Osteoblast (primary cell): ENCODE results near the gene OVCA2. TPM values are rescaled to one million over a fixed set of nuclear protein-coding genes. Genes with fewer than 3 reads are reported as not detected.

ENCODE experiments used
- DNase-seq: peaks from one replicate; pipeline ENCODE4 v3.0.0; 2011; ENCODE audit warnings: low spot score, mixed read lengths; ENCODE audit not compliant: insufficient read length; ENCODE audit errors: missing footprints
- H2AFZ ChIP-seq: 2 replicates; pipeline ENCODE4 v1.6.0; 2011; ENCODE audit warnings: mild to moderate bottlenecking, low read length
- H3K27ac ChIP-seq: 2 replicates; pipeline ENCODE4 v1.5.1; 2011; ENCODE audit warnings: mild to moderate bottlenecking, low read depth, low read length, moderate library complexity
- H3K27me3 ChIP-seq: 2 replicates; pipeline ENCODE4 v1.6.0; 2012; ENCODE audit warnings: mild to moderate bottlenecking, control low read depth, inconsistent platforms, low read length, moderate library complexity; ENCODE audit not compliant: insufficient read depth
- H3K36me3 ChIP-seq: 2 replicates; pipeline ENCODE4 v1.5.1; 2011; ENCODE audit warnings: mild to moderate bottlenecking, low read length, control low read depth, moderate library complexity; ENCODE audit not compliant: insufficient read depth
- H3K4me1 ChIP-seq: 2 replicates; pipeline ENCODE4 v1.5.1; 2011; ENCODE audit warnings: mild to moderate bottlenecking, low read length, control low read depth, moderate library complexity; ENCODE audit not compliant: insufficient read depth
- H3K4me2 ChIP-seq: 2 replicates; pipeline ENCODE4 v1.6.0; 2011; ENCODE audit warnings: mild to moderate bottlenecking, low read length; ENCODE audit not compliant: insufficient read depth
- H3K4me3 ChIP-seq: fragments of 200-600 bp; sonication (generic); 3 replicates; pipeline ENCODE4 v1.5.1; 2012; ENCODE audit warnings: mild to moderate bottlenecking, low read length, inconsistent platforms; ENCODE audit not compliant: insufficient read depth
- H3K79me2 ChIP-seq: 2 replicates; pipeline ENCODE4 v1.6.0; 2012; ENCODE audit warnings: mild to moderate bottlenecking, low read length, control low read depth, inconsistent platforms; ENCODE audit not compliant: insufficient read depth
- H3K9me3 ChIP-seq: 2 replicates; pipeline ENCODE4 v1.5.1; 2011; ENCODE audit warnings: low read depth, low read length, control low read depth
- H4K20me1 ChIP-seq: 2 replicates; pipeline ENCODE4 v1.6.0; 2012; ENCODE audit warnings: mild to moderate bottlenecking, low read length, control low read depth; ENCODE audit not compliant: insufficient read depth
- total RNA-seq: library from RNA; depleted of rRNA; stranded (reverse); fragments of >200 nt; gene quantifications from 2 replicates; pipeline ENCODE4 v1.2.3, GENCODE V29; 2012
- TF ChIP-seq, protein P1 (sequence below): IDR thresholded peaks from 2 replicates; pipeline ENCODE4 v1.5.1; 2011; ENCODE audit warnings: mild to moderate bottlenecking, low read depth, low read length, moderate library complexity; ENCODE audit errors: extremely low read depth

OVCA2 gene
- total RNA-seq, 1 donor: 59.0 TPM

GRCh38 chr17:2076087-2076984 is 34.5 kb downstream of the OVCA2 start:
- H3K27ac ChIP-seq: peak overlapping the region; percentile 23
- no peaks in the 10 kb centered on the region for H3K79me2 ChIP-seq
- H3K9me3 ChIP-seq: no peaks in the 10 kb centered on the region
- peaks cover 16% of the 10 kb centered on the region for H3K4me1 ChIP-seq
- no peaks in the 10 kb centered on the region for H3K27me3 ChIP-seq
- H2AFZ ChIP-seq: no peak overlapping the region
- DNase-seq: peak; percentile 66
- H3K4me2 ChIP-seq: no peak overlapping the region
- H3K4me3 ChIP-seq: no peak overlapping the region
- H3K36me3 ChIP-seq: peaks cover 51% of the 10 kb centered on the region
- H4K20me1 ChIP-seq: no peaks in the 10 kb centered on the region
- TF ChIP-seq, protein P1, sequence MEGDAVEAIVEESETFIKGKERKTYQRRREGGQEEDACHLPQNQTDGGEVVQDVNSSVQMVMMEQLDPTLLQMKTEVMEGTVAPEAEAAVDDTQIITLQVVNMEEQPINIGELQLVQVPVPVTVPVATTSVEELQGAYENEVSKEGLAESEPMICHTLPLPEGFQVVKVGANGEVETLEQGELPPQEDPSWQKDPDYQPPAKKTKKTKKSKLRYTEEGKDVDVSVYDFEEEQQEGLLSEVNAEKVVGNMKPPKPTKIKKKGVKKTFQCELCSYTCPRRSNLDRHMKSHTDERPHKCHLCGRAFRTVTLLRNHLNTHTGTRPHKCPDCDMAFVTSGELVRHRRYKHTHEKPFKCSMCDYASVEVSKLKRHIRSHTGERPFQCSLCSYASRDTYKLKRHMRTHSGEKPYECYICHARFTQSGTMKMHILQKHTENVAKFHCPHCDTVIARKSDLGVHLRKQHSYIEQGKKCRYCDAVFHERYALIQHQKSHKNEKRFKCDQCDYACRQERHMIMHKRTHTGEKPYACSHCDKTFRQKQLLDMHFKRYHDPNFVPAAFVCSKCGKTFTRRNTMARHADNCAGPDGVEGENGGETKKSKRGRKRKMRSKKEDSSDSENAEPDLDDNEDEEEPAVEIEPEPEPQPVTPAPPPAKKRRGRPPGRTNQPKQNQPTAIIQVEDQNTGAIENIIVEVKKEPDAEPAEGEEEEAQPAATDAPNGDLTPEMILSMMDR: no peak

DNA sequence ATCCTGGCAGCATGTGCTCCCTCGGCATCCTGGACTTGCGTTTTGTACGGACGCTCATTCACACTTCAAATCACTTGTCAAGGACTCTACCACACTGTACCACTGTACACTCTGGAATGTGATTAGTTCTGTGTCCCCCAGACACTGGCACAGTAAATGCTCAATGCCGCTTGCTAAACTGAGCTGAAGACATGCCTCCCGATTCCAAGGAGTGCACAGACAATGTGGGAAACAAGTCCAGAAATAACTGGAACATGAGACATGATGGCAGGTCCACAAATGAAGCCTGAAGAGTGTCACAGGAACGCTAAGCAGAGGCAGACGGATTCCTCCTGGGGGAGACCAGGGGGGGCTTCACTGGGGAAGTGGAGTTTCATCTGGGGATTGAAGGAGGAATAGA is 35.2 kb downstream of the OVCA2 start:
- peaks cover 16% of the 10 kb centered on the region for H3K4me1 ChIP-seq
- DNase-seq: no peak
- H3K36me3 ChIP-seq: peaks cover 56% of the 10 kb centered on the region
- TF ChIP-seq, protein P1: no peak
- H4K20me1 ChIP-seq: no peaks in the 10 kb centered on the region
- H3K27ac ChIP-seq: no peak overlapping the region
- no peak overlapping the region for H3K4me2 ChIP-seq
- no peaks in the 10 kb centered on the region for H3K79me2 ChIP-seq
- no peaks in the 10 kb centered on the region for H3K27me3 ChIP-seq
- no peaks in the 10 kb centered on the region for H3K9me3 ChIP-seq
- no peak overlapping the region for H3K4me3 ChIP-seq
- H2AFZ ChIP-seq: no peak overlapping the region

- Histone ChIP-seq H3K4me3 (no peak overlapping the region), H3K4me1 (peaks cover 34% of the 10 kb centered on the region), H3K27ac (peak overlapping the region; percentile 84)
Observed at GRCh38 chr17:2081564-2081963, 39.7 kb downstream of the OVCA2 start.

More at GRCh38 chr17:2081564-2081963, 39.7 kb downstream of the OVCA2 start:
- no peaks in the 10 kb centered on the region for H4K20me1 ChIP-seq
- H3K79me2 ChIP-seq: no peaks in the 10 kb centered on the region
- H3K36me3 ChIP-seq: peaks cover 49% of the 10 kb centered on the region
- TF ChIP-seq, protein P1: no peak
- no peaks in the 10 kb centered on the region for H3K27me3 ChIP-seq
- DNase-seq: peak; percentile 96
- H2AFZ ChIP-seq: no peak overlapping the region
- H3K9me3 ChIP-seq: no peaks in the 10 kb centered on the region
- H3K4me2 ChIP-seq: peak overlapping the region; percentile 38
